Panc1 (cell line): ENCODE data around the gene SLC9A7. TPM values are rescaled to one million over a fixed set of nuclear protein-coding genes. Genes with fewer than 3 reads are reported as not detected.

ENCODE experiments used
- ATAC-seq: fragments of 200-7000 bp; cut with Tn5 transposase; 2 replicates; pipeline ENCODE4 v1.9.1; 2020; ENCODE audit warnings: mild to moderate bottlenecking, moderate library complexity
- BruUV-seq: library from RNA; stranded (reverse); fragments of 400-500 nt; replicated peaks from 2 replicates; lab custom pipeline; 2021; lab: Mats Ljungman, UMichigan
- CTCF ChIA-PET: fragments of 300-600 bp; sonication (Branson Sonifier 250); formaldehyde crosslinking; loops from one replicate; lab custom pipeline; 2022; ENCODE audit warnings: antibody characterized with exemption; lab: Charles Lee
- POLR2A ChIA-PET: fragments of 300-600 bp; sonication (Branson Sonifier 250); formaldehyde crosslinking; loops from one replicate; lab custom pipeline; 2022; ENCODE audit warnings: antibody characterized with exemption; lab: Charles Lee
- DNase-seq: peaks from one replicate; pipeline ENCODE4 v3.0.0-alpha.2; 2010; ENCODE audit warnings: low read depth, low spot score
- H3K27ac ChIP-seq: 2 replicates; pipeline ENCODE4 v1.5.1; 2011; ENCODE audit warnings: mild to moderate bottlenecking, low read length, inconsistent platforms
- H3K27me3 ChIP-seq: fragments of 200-500 bp; sonication (Bioruptor generic); 2 replicates; pipeline ENCODE4 v1.6.0; 2014; ENCODE audit warnings: low read length, inconsistent platforms; ENCODE audit not compliant: control insufficient read depth, insufficient read depth
- H3K36me3 ChIP-seq: fragments of 200-500 bp; sonication (Bioruptor generic); 2 replicates; pipeline ENCODE4 v1.5.1; 2014; ENCODE audit warnings: inconsistent platforms, mild to moderate bottlenecking, low read length, moderate library complexity; ENCODE audit not compliant: control insufficient read depth, insufficient read depth
- H3K4me1 ChIP-seq: 2 replicates; pipeline ENCODE4 v1.5.1; 2011; ENCODE audit warnings: inconsistent platforms, mild to moderate bottlenecking, low read length, moderate library complexity; ENCODE audit not compliant: control insufficient read depth, insufficient read depth
- H3K4me3 ChIP-seq, 2 experiments: 2 replicates each; pipeline ENCODE4 v1.5.1; 2011 to 2012; ENCODE audit warnings: low read depth in 2 of 2, low read length in 2 of 2, mild to moderate bottlenecking in 2 of 2, inconsistent platforms in 1 of 2, moderate library complexity in 1 of 2
- H3K9me3 ChIP-seq: fragments of 200-500 bp; sonication (Bioruptor generic); 2 replicates; pipeline ENCODE4 v1.5.1; 2014; ENCODE audit warnings: low read depth, mild to moderate bottlenecking, inconsistent platforms, low read length, moderate library complexity; ENCODE audit not compliant: control insufficient read depth, insufficient read depth
- CTCF ChIP-seq: fragments of 450-650 bp; IDR thresholded peaks from 2 replicates; pipeline ENCODE4 v1.5.1; 2017; ENCODE audit warnings: mild to moderate bottlenecking
- POLR2AphosphoS5 ChIP-seq: IDR thresholded peaks from 2 replicates; pipeline ENCODE4 v1.6.1; 2012; ENCODE audit warnings: mild to moderate bottlenecking, low read depth, low read length, moderate library complexity
- REST ChIP-seq, 2 experiments: IDR thresholded peaks; 2 replicates each; pipeline ENCODE4 v1.6.1; 2011 to 2012; ENCODE audit warnings: low read depth in 2 of 2, control low read depth in 1 of 2, low read length in 1 of 2, mild to moderate bottlenecking in 1 of 2, moderate library complexity in 1 of 2; ENCODE audit not compliant: insufficient read depth in 1 of 2
- SIN3A ChIP-seq: IDR thresholded peaks from 2 replicates; pipeline ENCODE4 v1.6.1; 2012; ENCODE audit warnings: low read depth, mild to moderate bottlenecking, low read length, moderate library complexity, borderline replicate concordance; ENCODE audit not compliant: insufficient read depth
- TCF7L2 ChIP-seq: IDR thresholded peaks from 2 replicates; pipeline ENCODE4 v1.6.1; 2011; ENCODE audit warnings: mild to moderate bottlenecking, low read depth, low read length, inconsistent platforms
- in situ Hi-C: cut with HindIII; loops from 2 replicates; pipeline ENCODE4 v1.10.0; 2016; ENCODE audit warnings: low sequenced_read_pairs, low pct_unique_long_range_greater_than_20kb
- intact Hi-C: fragments of 100-400 bp; cut with micrococcal nuclease; formaldehyde crosslinking; loops from one replicate; pipeline ENCODE4 v1.10.0; 2022; ENCODE audit not compliant: unreplicated experiment
- total RNA-seq: library from RNA; stranded (reverse); gene quantifications from one replicate; pipeline ENCODE4 v1.2.1, GENCODE V29; 2021; ENCODE audit not compliant: unreplicated experiment

The SLC9A7 gene
- total RNA-seq, 1 experiment from 2014 or later: 80.4 TPM

- no peak for DNase-seq
- in situ Hi-C loops (no loop called here), intact Hi-C loops (no loop called here)
- no peak for TF ChIP-seq TCF7L2
- no peak for TF ChIP-seq REST (IDR thresholded peaks at IDR 0.05; ENCODE audit: insufficient read depth in 1 of 2, low read depth in 2 of 2, low read length in 1 of 2)
- TF ChIP-seq POLR2AphosphoS5: no peak
- no peak for TF ChIP-seq CTCF
- TF ChIP-seq SIN3A: no peak
- POLR2A ChIA-PET: interaction anchor here (0.7 kb wide), 1 partner anchor 55 kb away, joined by 3 read pairs; no protein-coding TSS in a partner anchor
- no peak overlapping the region for H3K4me3 ChIP-seq
- ATAC-seq: no peak
- CTCF ChIA-PET: no interaction called here
- no peaks in the 10 kb centered on the region for H3K4me1 ChIP-seq
- H3K27ac ChIP-seq: no peak overlapping the region
- H3K9me3 ChIP-seq: no peaks in the 10 kb centered on the region
- H3K27me3 ChIP-seq: no peaks in the 10 kb centered on the region
- no peaks in the 10 kb centered on the region; the same call in 1 of the 2 replicates for H3K36me3 ChIP-seq
- BruUV-seq: no TSS peak
These were observed 92.1 kb downstream of the SLC9A7 start for GRCh38 chrX:46666831-46667230.

GRCh38 chrX:46665232-46666152 is 93.4 kb downstream of the SLC9A7 start:
- DNase-seq: no peak
- in situ Hi-C loops: no loop called here
- H3K9me3 ChIP-seq: no peaks in the 10 kb centered on the region
- ChIA-PET POLR2A (no interaction called here), CTCF (no interaction called here)
- no peaks in the 10 kb centered on the region; the same call in 1 of the 2 replicates for H3K36me3 ChIP-seq
- ATAC-seq: 0 out of 2 replicates have a peak, but pooled peaks have one; percentile 38
- TF ChIP-seq SIN3A (no peak), REST (IDR thresholded peaks at IDR 0.05; ENCODE audit: insufficient read depth in 1 of 2, low read depth in 2 of 2, low read length in 1 of 2) (no peak), TCF7L2 (no peak), CTCF (no peak), POLR2AphosphoS5 (no peak)
- H3K4me3 ChIP-seq: no peak overlapping the region
- intact Hi-C loops: no loop called here
- H3K27me3 ChIP-seq: no peaks in the 10 kb centered on the region
- H3K27ac ChIP-seq: no peak overlapping the region
- no TSS peak for BruUV-seq
- H3K4me1 ChIP-seq: no peaks in the 10 kb centered on the region
